AG09309 (cell line): ENCODE measurements around the gene SMTNL2.
"Not testable (repeated sequence)": the region's sequence is repeated elsewhere in the genome, so short reads cannot be mapped to it uniquely, and the experiment has no call there.

Experiments
- DNase-seq: peaks from one replicate; pipeline ENCODE4 v3.0.0-alpha.2; 2010; ENCODE audit warnings: low read depth
- H3K4me3 ChIP-seq: 2 replicates; pipeline ENCODE4 v1.5.1; 2011; ENCODE audit warnings: mild to moderate bottlenecking, low read depth, low read length, moderate library complexity; ENCODE audit not compliant: control insufficient read depth
- CTCF ChIP-seq: IDR thresholded peaks from 2 replicates; pipeline ENCODE4 v1.5.1; 2011; ENCODE audit warnings: mild to moderate bottlenecking, low read depth, low read length, inconsistent platforms; ENCODE audit not compliant: insufficient read depth, control insufficient read depth; ENCODE audit errors: missing control alignments

Gene SMTNL2

DNA sequence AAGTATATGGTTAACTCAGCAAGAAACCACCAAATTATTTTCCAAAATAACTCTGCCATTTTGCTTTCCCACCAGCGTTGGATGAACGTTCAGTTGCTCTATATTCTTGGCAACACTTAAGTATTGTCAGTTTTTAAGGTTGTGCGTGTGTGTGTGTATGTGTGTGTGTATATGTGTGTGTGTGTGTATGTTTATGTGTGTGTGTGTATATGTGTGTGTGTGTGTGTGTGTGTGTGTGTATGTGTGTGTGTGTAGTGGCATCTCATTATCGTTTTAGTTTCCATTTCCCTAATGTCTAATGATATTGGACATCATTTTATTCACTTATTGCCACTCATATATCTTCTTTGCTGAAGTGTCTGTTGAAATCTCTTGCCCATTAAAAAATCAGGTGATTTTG, 11.2 kb upstream of the SMTNL2 start:
- TF ChIP-seq CTCF: no peak
- H3K4me3 ChIP-seq: no peak overlapping the region
- DNase-seq: no peak

DNA sequence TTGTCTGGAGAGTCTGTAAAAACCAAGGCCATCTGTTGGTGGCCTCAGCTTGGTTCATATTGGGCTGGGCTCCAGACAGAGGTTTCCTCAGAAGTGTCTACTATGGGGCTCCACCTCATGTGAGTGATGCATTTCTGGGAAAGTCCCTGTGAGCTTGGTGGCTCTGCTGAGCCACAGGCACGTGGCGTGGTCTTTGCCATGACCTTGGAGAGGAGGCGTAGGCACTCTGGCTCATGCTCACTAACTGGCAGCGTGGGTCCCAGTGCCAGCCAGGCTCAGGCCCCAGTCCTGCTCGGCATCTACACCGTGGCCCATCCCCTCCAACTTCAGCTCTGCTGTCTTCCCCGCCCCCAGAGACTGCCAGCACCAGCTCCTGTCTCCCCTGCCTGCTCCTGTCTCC, 10.7 kb upstream of the SMTNL2 start:
- no peak overlapping the region for H3K4me3 ChIP-seq
- no peak for TF ChIP-seq CTCF
- no peak for DNase-seq

- no peak for TF ChIP-seq CTCF
- no peak for DNase-seq
- H3K4me3 ChIP-seq: no peak overlapping the region
Observed at GRCh38 chr17:4574448-4575045, 9.8 kb upstream of the SMTNL2 start.

DNA sequence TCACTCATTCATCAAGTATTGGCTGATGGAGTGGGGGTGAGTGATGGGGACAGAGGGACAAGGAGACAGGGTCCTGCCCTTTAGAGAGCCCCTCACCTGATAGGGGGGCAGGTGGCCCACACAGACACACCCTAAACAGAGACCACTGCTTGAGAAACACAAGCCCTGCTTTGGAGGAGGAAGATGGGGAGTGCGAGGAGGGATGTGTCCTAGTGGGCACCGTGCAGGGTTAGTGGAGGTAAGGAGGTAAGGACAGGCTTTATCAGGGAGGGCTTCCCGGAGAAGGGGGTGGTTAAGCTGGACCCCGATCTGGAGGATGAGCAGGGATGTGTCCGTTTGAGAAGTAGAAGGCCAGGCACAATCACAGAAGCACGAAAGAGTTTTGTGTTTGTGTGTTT, 8.2 kb upstream of the SMTNL2 start:
- H3K4me3 ChIP-seq: no peak overlapping the region
- no peak for TF ChIP-seq CTCF
- DNase-seq: no peak

DNA sequence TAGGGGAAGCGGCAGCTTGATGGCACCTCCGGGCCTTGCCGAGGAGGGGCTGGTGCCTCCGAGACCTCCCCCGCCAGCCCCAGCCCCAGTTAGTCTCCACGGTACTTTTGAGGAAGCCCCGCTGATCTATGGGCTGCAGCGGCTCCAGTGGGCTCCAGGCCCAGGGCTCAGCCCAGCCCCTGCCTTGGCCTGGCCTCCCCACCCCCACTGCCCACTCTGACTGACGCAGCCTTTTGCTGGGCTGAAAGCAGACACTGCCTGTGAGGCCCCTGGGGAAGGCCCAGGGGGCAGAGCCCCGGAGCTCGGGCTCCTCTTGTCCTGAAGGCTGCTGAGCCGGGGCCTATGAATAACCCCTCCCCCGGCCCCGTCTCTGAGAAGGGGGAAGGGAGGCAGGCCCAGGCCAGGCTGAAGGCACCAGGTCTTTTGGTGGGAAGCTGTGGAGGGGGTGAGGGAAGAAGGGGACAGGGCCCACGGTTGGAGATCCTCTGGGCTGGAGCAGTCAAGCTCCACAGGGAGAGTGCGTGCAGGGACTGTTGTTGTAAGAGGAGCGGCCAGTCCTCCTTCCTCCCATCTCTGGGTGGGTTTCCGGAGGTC, 7.5 kb upstream of the SMTNL2 start:
- H3K4me3 ChIP-seq: no peak overlapping the region
- DNase-seq: no peak
- no peak for TF ChIP-seq CTCF

- no peak for TF ChIP-seq CTCF
- no peak for DNase-seq
- no peak overlapping the region for H3K4me3 ChIP-seq
Observed at GRCh38 chr17:4577386-4577993, 6.8 kb upstream of the SMTNL2 start.

DNA sequence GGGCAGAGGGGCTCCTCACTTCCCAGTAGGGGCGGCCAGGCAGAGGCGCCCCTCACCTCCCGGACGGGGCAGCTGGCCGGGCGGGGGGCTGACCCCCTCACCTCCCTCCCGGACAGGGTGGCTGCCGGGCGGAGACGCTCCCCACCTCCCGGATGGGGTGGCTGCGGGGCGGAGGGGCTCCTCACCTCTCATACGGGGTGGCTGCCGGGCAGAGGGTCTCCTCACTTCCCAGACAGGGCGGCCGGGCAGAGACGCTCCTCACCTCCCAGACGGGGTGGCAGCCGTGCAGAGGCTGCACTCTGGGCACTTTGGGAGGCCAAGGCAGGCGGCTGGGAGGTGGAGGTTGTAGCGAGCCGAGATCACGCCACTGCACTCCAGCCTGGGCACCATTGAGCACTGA, 6.0 kb upstream of the SMTNL2 start:
- not testable (repeated sequence) for H3K4me3 ChIP-seq, DNase-seq
